Kidney tubule cell (primary cell): ENCODE measurements around the gene CASP7.
A peak's percentile ranks its signal among the peaks of the same experiment; 100 is the strongest.
"Not testable (repeated sequence)": the region's sequence is repeated elsewhere in the genome, so short reads cannot be mapped to it uniquely, and the experiment has no call there.

Experiments used
- DNase-seq: peaks from one replicate; pipeline ENCODE4 v3.0.0-alpha.2; 2018; ENCODE audit warnings: low spot score

CASP7 gene

GRCh38 chr10:113754125-113754524, 74.4 kb downstream of the CASP7 start:
- DNase-seq, result no peak

- no peak for DNase-seq
Measured at GRCh38 chr10:113754768-113755167, 75.1 kb downstream of the CASP7 start.

GRCh38 chr10:113756940-113757543, 77.3 kb downstream of the CASP7 start:
- no peak for DNase-seq

GRCh38 chr10:113762083-113762482, 82.4 kb downstream of the CASP7 start:
- no peak for DNase-seq

GRCh38 chr10:113764582-113764981, 84.9 kb downstream of the CASP7 start:
- DNase-seq, result no peak

GRCh38 chr10:113765910-113766309, 86.2 kb downstream of the CASP7 start:
- no peak for DNase-seq

GRCh38 chr10:113767222-113767621, 87.5 kb downstream of the CASP7 start:
- DNase-seq, result peak; percentile 44

- no peak for DNase-seq
Measured at GRCh38 chr10:113770346-113770745, 90.6 kb downstream of the CASP7 start.

- not testable (repeated sequence) for DNase-seq
Measured at GRCh38 chr10:113771131-113771530, 91.4 kb downstream of the CASP7 start.

GRCh38 chr10:113775686-113776294, 96.1 kb downstream of the CASP7 start:
- DNase-seq, result no peak

GRCh38 chr10:113776553-113776952, 96.8 kb downstream of the CASP7 start:
- no peak for DNase-seq
